ENCODE measurements around the gene YIF1B.
A peak's percentile ranks its signal among the peaks of the same experiment; 100 is the strongest.
"Not testable (repeated sequence)": the region's sequence is repeated elsewhere in the genome, so short reads cannot be mapped to it uniquely, and the experiment has no call there.

YIF1B gene

DNA sequence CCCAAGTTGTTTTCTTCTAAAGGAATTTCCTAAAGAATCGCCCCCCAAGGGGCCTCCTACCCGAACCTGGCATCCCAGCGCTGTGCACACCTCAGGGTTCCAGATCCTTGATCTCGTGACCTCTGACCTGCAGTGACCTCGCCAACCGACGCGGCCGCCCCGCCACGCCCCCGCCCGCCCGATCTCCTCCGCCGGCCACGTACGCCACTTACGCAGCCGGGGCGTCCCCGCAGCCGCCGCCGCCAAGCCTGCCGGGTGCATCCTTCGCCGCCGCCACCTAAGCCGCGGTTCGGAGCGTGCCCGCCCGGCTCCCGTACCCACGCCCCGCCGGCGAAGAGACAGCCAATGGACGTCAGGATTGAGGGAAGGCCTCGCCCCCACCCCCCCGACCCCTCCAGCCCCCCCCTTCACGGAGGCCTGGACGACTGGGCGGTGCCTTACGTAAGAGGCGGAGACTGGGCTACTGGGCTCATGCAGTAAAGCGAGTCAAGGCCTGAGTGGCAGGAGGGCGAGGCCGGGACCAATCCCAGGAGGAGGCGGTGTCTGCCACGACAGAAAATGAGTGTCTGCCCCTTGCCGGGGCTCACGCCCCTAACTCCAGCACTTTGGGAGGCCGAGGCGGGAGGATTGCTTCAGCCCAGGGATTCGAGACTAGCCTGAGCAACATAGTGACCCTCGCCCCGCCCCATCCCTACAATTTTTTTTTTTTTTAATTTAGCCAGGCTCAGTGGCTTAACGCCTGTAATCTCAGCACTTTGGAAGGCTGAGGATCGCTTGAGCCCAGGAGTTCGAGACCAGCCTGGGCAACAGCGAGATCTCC lies at the start of gene YIF1B:
TSS of gene YIF1B (minus strand) at position 291 of the 820 bp plus-strand sequence. CDS start at position 261, 30 bp downstream.
- FAIRE-seq (no peak), DNase-seq (ENCODE audit: low spot score) (peak; percentile 95)

DNA sequence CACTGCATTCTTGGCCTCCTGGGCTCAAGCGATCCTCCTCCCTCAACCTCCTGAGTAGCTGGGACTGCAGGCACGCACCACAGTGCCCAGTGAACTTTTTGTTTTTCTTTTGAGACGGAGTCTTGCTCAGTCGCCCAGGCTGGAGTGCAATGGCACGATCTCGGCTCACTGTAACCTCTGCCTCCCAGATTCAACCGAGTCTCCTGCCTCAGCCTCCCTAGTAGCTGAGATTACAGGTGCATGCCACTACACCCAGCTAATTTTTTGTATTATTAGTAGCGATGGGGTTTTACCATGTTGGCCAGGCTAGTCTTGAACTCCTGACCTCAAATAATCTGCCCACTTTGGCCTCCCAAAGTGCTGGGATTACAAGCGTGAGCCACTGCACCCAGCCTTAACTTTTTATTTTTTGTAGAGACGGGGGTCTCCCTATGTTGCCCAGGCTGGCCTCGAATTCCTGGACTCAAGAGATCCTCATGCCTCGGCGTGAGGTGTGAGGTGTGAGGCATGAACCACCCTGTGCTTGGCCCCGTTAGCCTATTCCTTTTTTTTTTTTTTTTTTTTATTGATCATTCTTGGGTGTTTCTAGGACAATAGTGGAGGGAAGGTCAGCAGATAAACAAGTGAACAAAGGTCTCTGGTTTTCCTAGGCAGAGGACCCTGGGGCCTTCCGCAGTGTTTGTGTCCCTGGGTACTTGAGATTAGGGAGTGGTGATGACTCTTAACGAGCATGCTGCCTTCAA lies 47.4 kb upstream of the YIF1B start:
- FAIRE-seq; DNase-seq (ENCODE audit: low spot score): not testable (repeated sequence)

DNA sequence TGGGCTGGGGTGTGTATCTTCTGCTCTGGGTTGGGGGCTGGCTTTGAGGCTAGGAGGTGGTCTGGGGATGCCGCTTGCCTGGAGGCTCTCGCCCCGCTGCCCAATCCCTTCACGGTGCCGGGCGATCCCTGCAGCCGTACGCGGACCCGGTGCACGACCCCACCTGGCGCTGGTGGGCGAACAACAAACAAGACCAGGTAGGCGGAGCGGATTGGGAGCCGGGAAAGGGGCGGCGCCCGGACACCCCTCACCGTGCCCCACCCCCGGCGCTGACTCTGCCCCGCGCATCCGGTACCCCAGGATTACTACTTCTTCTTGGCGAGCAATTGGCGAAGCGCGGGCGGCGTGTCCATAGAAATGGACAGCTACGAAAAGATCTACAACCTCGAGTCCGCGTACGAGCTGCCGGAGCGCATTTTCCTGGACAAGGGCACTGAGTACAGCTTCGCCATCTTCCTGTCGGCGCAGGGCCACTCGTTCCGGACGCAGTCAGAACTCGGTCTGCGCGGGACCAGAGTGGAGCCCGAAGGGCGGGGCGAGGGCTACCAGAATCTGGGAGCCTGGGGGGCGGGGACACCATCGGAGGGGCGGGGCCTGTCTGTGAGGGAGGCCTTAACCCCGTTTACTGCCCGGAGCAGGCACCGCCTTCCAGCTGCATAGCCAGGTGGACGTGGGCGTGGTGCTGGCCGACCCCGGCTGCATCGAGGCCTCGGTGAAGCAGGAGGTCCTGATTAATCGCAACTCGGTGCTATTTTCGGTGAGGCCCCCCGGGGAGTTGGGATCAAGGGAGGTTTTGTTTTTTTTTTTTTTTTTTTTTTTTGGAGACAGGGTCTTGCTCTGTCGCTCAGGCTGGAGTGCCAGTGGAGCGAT lies 46.6 kb upstream of the YIF1B start:
- FAIRE-seq (no peak), DNase-seq (ENCODE audit: low spot score) (no peak)

DNA sequence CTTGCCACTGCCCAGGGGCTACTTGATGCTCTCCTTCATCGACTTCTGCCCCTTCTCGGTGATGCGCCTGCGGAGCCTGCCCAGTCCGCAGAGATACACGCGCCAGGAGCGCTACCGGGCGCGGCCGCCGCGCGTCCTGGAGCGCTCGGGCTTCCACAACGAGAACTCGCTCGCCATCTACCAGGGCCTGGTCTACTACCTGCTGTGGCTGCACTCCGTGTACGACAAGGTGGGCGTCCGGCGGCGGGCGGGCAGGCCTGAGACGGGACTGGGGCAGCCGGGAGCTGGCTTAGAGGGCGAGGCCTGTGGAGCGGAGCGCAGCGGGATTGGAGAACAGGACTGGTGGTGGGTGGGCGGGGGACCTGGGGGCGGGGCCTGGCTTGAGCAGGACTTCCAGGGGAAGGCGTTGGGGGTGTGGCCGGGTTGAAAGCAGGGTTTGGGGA lies 45.9 kb upstream of the YIF1B start:
- DNase-seq (ENCODE audit: low spot score) = no peak
- no peak for FAIRE-seq

DNA sequence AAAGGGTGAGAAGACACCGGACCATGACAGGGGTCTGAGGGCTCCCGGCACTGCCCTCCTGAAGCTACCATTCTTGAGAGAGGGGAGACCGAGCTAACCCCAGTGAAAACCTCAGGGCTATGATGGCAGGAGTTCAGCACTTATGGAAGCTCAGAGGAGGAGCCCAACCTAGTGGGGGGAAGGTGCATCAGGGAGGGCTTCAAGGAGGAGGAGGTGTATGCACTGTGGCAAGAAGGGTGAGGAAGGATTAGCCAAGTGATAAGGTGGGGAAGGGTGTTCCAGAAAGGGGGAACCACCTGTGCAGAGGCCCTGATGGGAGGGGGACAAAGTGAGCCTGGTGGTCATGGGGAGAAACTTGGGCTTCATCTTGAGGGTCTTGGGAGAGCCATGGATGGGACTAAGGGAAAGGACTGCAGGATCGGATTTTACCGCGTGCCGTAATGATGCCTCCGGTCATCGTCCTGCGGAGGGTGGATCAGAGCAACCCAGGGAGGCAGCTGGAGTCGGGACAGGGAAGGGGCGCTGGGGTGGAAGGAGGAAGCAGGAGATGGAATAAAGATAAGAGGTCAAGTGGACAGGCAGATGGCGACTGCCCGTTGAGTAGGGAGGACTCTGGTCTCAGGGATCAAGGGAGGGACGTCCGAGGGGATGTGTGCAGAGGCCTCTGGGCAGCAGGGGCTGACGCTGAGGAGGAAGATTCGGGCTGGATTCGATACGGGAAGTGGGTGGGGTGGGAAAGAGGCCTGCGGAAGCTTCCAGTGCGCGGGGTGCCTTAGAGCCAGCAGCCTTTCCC lies 45.3 kb upstream of the YIF1B start:
- no peak for DNase-seq (ENCODE audit: low spot score)
- FAIRE-seq = no peak

- FAIRE-seq (no peak), DNase-seq (ENCODE audit: low spot score) (no peak)
Observed at GRCh38 chr19:38360351-38360750, 44.6 kb upstream of the YIF1B start.

GRCh38 chr19:38359242-38360021 lies 43.7 kb upstream of the YIF1B start:
- FAIRE-seq (no peak), DNase-seq (ENCODE audit: low spot score) (no peak)

GRCh38 chr19:38358071-38358470 lies 42.3 kb upstream of the YIF1B start:
- DNase-seq (ENCODE audit: low spot score) = no peak
- FAIRE-seq = no peak

DNA sequence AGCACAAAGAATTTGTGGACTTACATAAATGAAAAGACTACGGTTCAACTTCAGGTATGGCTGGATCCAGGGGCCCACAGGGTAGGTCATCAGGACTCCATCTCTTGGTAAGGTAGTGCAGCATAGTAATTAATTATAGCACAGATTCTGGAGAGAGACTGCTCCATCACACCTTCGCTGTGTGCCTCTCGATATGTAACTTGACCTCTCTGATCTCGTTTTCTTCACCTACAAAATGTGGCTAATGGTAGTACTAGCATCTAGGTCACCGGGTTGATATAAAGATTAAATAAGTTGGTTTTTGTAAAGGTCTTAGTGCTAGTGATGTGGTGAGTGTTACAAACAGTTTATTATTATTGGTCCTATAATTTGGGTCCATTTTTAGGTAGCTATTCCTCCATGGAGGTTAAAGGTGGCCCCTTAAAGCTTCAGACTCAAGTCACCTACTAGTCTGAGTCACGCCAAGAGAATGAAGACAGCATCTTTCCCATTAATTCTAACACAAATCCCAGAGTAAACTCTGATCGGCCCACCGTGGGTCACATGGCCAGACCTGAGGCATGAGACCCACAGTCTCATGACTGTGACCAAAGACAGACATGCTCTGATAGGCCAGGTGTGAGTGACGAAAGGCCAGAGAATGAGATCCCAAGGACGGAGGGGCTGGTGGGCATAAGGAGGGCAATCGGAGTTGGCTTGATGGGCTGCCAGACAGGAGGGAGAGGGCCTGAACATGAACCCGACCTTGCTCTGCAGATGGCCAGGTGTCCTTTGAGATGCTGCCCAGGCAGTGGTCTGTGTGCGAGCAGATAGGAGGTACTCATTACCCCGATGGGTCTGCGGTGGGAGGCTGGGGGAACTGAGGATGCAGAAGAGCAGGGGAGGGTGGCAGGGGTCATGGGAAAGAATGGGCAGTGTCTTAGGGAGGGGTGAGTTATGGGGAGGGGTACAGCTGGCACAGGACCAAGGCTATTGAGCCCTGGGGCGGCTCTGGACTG lies 40.3 kb upstream of the YIF1B start:
- DNase-seq (ENCODE audit: low spot score) (no peak), FAIRE-seq (no peak)

- DNase-seq (ENCODE audit: low spot score) = no peak
- no peak for FAIRE-seq
Observed at GRCh38 chr19:38352611-38353010, 36.9 kb upstream of the YIF1B start.

- no peak for DNase-seq (ENCODE audit: low spot score)
- no peak for FAIRE-seq
Observed at GRCh38 chr19:38351865-38352395, 36.2 kb upstream of the YIF1B start.

GRCh38 chr19:38350883-38351282 lies 35.1 kb upstream of the YIF1B start:
- FAIRE-seq (no peak), DNase-seq (ENCODE audit: low spot score) (no peak)

GRCh38 chr19:38346837-38347236 lies 31.1 kb upstream of the YIF1B start:
- DNase-seq (ENCODE audit: low spot score) (no peak), FAIRE-seq (no peak)

DNA sequence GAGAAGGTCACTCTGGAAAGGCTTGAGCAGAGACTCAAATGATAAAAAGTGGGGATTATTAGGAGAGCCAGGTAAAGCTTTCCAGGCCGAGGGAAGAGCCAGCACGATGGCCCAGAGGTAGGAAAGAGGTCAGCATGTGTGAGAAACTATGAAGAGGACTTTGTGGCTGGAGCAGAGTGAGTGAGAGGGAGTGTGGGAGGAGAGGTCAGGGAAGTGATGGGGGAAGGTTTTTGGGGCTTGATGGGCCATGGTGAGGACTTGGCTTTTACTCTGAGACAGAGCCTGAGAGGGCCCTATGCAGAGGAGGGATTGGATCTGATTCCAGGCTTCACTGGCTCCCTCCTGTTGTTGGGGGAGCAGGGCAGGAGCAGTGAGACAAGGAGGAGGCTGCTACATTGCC lies 25.2 kb upstream of the YIF1B start:
- FAIRE-seq (no peak), DNase-seq (ENCODE audit: low spot score) (no peak)

- not testable (repeated sequence) for FAIRE-seq; DNase-seq (ENCODE audit: low spot score)
Observed at GRCh38 chr19:38339011-38339410, 23.3 kb upstream of the YIF1B start.

DNA sequence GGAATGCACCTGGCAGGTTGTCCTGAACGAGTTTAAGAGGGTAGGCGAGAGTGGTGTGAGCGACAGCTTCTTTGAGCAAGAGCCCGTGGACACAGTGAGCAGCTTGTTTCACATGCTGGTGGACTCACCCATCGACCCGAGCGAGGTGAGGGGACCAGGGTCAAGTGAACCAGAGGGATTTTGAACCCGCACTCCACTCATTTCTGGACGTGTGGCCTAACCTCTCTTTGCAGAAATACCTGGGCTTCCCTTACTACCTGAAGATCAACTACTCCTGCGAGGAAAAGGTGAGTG lies 21.6 kb upstream of the YIF1B start:
- no peak for DNase-seq (ENCODE audit: low spot score)
- FAIRE-seq = no peak

DNA sequence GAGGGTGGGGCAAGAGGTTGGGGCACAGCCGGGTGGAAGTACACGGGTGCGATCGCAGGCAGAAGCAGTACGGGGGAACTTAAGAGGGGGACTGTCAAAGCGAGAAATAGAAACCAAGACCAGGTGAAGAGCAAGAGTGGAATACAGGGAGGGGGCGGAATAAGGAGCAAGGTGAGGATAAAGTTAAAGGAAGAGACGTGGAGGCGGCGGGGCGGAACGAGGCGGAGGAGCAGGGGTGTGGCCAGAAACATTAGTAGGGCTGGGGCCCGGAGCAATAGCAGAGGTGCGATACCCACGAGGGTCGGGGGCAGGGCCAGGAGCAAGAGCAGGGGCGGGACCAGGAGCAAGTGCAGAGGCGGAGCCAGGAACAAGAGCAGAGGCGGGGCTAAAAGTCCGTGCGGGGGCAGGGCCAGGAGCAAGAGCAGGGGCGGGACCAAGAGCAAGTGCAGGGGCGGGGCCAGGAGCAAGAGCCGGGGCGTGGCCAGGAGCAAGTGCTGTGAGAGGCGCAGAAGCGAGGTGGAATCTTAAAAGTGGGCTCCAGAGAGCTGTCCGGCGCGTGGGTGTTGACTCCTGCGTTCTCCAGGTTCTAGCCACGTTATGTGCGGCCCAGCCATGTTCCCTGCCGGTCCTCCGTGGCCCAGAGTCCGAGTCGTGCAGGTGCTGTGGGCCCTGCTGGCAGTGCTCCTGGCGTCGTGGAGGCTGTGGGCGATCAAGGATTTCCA lies 21.1 kb upstream of the YIF1B start:
- DNase-seq (ENCODE audit: low spot score) (peak; percentile 79), FAIRE-seq (peak; percentile 44)
